HG03196 (cell line): ENCODE measurements around the gene CAMK2B.
"Not testable (repeated sequence)": the region's sequence is repeated elsewhere in the genome, so short reads cannot be mapped to it uniquely, and the experiment has no call there.

Experiments used
- ATAC-seq: cut with Tn5 transposase; IDR thresholded peaks from one replicate; pipeline ENCODE4 v1.9.1; 2021; ENCODE audit not compliant: unreplicated experiment

Gene CAMK2B

DNA sequence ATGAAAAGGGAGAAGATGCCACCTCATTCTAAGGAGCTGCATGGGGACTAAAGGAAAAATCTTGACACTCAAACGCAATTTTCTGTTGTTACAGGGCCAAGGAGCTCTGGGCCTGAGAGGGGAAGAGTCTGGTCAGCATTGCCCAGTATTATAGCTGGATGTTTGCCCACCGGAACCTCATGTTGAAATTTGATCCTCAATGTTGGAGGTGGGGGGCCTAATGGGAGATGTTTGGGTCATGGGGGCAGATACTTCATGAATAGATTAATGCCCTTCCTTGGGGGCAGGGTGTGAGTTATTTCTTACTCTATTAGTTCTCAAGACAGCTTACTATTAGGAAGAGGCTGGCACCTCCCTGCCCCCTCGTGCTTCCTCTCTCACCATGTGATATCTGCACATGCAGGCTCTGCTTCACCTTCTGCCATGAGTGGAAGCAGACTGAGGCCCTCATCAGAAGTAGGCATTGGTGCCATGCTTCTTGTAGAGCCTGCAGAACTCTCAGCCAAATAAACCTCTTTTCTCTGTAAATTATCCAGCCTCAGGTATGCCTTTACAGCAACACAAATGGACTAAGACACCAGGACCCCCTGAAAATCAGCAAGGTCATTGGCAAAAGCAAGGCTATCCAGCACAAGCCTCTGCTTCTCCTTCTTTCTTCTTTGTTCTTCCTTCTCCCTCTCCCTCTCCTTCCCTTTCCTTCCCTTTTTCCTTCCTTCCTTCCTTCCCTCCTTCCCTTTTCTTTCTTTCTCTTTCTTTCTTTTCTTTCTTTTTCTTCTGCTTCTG lies 151.3 kb downstream of the CAMK2B start:
- ATAC-seq = no peak

DNA sequence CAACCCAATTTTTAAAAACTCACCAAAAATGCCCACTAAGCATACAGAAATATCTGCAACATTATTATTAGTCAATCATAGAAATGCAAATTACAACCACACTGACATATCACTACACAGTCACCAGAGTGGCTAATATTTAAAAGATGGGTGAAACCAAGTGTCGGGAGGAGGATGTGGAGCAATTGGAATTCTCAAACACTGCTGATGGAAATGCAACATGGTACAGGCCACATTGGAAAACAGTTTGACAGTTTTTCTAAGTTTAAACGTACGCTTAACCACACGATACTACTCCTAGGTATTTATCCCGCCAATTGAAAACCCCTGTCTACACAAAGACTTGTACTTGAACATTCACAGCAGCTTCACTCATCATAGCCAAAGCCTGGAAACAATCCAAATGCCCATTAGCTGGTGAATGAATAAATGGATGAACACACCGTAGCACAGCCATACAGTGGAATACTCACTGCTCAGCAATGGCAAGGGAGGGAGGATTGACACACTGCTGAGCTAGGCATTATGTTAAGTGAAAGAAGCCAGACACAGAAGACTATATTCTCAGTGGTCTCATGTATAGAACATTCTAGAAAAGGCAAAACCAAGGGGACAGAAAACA lies 152.5 kb downstream of the CAMK2B start:
- no peak for ATAC-seq

DNA sequence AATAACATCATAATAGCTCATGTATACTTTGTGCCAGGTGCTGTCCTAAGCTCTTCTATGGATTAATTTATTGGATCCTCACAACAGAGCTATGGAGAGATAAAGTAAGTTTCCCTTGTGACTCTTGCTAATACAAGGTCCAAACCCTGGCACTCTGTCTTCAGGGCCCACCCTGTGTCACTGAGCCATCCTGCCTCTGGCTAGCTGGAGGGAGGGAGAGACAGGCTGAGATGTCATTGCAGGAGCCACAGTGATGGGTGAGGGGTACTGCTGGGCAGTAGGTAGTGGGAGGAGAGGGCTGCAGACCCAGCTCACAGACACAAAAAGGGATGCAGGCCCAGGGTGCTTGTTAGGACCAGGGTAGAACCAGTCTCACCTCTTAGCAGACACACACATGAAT lies 153.0 kb downstream of the CAMK2B start:
- ATAC-seq = no peak

DNA sequence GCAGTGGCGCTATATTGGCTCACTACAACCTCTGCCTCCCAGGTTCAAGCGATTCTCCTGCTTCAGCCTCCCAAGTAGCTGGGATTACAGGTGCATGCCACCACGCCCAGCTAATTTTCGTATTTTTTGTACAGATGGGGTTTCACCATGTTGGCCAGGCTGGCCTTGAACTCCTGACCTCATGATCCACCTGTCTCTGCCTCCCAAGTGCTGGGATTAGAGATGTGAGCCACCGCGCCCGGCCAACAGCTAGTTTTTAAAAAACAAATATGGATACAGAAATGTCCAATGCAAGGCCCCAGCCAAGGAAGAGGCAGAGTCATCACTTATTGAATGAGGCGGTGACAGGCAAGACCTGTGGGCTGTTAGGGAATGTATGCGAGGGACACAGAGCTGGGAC lies 153.5 kb downstream of the CAMK2B start:
- ATAC-seq = not testable (repeated sequence)

DNA sequence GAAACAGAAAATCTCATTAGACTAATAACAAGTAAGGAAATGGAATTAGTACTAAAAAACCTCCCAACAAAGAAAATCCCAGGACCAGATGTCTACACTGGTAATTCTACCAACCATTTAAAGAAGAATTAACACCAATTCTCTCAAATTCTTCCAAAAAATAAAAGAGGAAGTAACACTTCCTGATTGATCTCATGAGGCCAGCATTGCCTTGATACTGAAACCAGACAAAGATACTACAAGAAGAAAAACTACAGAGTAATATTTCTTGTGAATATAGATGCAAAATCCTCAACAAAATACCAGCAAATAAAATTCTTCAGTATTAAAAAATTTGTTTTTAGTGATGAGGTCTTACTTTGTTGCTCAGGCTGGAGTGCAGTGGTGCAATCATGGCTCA lies 157.5 kb downstream of the CAMK2B start:
- ATAC-seq = no peak
